ENCODE results near the gene RGR. TPM values are rescaled to one million over a fixed set of nuclear protein-coding genes. Genes with fewer than 3 reads are reported as not detected.

The RGR gene
- total and polyA plus RNA-seq, 2 experiments from 2014 or later = not detected

DNA sequence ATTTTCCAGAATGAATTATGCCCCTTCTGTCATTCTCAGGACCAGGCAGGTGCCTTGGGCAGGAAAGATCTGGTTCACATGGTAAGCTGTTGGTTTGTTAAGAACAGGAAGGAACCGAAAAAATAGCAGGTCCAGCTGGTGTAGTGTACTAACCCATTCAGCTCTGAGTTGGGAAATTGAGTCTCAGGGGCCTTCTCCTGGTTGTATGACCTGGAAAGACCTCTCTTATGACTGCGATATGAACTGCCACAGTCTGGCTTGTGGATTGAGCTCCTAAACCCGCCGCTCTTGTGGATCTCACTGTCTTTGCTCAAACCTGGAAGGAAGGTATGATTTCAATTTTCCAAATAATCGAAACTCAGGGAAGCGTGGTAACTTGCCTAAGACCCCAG is 8.1 kb upstream of the RGR start (continued):
- TF ChIP-seq, protein P1, sequence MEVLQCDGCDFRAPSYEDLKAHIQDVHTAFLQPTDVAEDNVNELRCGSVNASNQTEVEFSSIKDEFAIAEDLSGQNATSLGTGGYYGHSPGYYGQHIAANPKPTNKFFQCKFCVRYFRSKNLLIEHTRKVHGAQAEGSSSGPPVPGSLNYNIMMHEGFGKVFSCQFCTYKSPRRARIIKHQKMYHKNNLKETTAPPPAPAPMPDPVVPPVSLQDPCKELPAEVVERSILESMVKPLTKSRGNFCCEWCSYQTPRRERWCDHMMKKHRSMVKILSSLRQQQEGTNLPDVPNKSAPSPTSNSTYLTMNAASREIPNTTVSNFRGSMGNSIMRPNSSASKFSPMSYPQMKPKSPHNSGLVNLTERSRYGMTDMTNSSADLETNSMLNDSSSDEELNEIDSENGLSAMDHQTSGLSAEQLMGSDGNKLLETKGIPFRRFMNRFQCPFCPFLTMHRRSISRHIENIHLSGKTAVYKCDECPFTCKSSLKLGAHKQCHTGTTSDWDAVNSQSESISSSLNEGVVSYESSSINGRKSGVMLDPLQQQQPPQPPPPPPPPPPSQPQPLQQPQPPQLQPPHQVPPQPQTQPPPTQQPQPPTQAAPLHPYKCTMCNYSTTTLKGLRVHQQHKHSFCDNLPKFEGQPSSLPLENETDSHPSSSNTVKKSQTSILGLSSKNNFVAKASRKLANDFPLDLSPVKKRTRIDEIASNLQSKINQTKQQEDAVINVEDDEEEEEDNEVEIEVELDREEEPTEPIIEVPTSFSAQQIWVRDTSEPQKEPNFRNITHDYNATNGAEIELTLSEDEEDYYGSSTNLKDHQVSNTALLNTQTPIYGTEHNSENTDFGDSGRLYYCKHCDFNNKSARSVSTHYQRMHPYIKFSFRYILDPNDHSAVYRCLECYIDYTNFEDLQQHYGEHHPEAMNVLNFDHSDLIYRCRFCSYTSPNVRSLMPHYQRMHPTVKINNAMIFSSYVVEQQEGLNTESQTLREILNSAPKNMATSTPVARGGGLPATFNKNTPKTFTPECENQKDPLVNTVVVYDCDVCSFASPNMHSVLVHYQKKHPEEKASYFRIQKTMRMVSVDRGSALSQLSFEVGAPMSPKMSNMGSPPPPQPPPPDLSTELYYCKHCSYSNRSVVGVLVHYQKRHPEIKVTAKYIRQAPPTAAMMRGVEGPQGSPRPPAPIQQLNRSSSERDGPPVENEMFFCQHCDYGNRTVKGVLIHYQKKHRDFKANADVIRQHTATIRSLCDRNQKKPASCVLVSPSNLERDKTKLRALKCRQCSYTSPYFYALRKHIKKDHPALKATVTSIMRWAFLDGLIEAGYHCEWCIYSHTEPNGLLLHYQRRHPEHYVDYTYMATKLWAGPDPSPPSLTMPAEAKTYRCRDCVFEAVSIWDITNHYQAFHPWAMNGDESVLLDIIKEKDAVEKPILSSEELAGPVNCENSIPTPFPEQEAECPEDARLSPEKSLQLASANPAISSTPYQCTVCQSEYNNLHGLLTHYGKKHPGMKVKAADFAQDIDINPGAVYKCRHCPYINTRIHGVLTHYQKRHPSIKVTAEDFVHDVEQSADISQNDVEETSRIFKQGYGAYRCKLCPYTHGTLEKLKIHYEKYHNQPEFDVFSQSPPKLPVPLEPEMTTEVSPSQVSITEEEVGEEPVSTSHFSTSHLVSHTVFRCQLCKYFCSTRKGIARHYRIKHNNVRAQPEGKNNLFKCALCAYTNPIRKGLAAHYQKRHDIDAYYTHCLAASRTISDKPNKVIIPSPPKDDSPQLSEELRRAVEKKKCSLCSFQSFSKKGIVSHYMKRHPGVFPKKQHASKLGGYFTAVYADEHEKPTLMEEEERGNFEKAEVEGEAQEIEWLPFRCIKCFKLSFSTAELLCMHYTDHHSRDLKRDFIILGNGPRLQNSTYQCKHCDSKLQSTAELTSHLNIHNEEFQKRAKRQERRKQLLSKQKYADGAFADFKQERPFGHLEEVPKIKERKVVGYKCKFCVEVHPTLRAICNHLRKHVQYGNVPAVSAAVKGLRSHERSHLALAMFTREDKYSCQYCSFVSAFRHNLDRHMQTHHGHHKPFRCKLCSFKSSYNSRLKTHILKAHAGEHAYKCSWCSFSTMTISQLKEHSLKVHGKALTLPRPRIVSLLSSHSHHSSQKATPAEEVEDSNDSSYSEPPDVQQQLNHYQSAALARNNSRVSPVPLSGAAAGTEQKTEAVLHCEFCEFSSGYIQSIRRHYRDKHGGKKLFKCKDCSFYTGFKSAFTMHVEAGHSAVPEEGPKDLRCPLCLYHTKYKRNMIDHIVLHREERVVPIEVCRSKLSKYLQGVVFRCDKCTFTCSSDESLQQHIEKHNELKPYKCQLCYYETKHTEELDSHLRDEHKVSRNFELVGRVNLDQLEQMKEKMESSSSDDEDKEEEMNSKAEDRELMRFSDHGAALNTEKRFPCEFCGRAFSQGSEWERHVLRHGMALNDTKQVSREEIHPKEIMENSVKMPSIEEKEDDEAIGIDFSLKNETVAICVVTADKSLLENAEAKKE (CRISPR knock-in tag; IDR thresholded peaks at IDR 0.05) = no peak

DNA sequence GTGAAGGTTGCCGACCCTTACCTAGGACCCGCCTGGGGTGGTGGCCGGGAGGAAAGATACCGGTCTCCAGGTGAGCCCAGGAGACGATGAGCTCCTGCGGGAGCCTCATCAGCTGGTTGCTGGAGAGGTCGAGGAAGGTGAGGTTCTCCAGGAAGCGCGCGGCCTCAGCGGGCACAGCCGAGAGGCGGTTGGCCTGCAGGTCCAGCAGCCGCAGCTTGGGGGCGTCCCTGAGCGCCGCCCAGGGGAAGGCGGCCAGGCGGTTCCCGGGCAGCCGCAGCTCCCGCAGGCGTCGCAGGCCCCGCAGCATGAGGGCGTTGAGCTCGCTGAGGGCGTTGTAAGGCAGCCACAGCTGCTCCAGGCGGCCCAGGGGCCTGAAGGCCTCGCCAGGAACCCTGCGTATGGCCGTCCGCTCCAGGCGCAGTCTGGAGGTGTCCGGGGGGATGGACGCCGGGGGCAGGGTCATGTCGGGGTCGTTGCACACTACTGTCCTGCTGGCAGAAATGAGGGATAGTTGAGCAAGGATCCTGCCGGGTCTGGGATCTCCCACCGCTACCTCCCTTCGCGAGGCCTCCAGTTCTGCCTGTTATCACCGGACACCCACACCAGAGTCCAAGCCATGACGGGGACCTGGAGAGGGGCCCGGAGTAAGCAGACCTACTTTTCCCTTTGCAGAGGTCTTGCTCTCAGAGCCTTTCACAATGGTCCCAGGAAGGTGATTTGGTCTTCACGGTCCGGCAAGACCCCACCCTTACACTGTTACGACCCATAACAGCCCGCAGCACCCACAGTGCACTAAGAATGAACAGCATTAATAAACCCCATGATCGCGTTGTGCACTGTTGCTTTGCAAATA is 7.4 kb upstream of the RGR start:
- Histone ChIP-seq H4K20me1 (replicated peaks; ENCODE audit: insufficient read depth) (no peaks in the 10 kb centered on the region), H3K4me3 (no peak overlapping the region), H3K4me1 (ENCODE audit: insufficient read depth) (no peaks in the 10 kb centered on the region; the same call in 1 of the 2 replicates), H3K36me3 (ENCODE audit: insufficient read depth) (no peaks in the 10 kb centered on the region), H3K4me2 (peak overlapping the region; percentile 66; the same call in 1 of the 2 replicates), H3K27me3 (ENCODE audit: insufficient read depth) (peaks cover 12% of the 10 kb centered on the region; the same call in 1 of the 2 replicates), H3K9me2 (ENCODE audit: insufficient read depth) (no peaks in the 10 kb centered on the region), H2AFZ (peak overlapping the region; percentile 98), H3K27ac (ENCODE audit: low read depth) (no peak overlapping the region), H3K79me2 (replicated peaks; ENCODE audit: insufficient read depth) (no peaks in the 10 kb centered on the region), H3F3A (replicated peaks; ENCODE audit: low read depth) (no peaks in the 10 kb centered on the region)
- no peaks in the 10 kb centered on the region for H3K9me3 Mint-ChIP-seq
- peak; percentile 93 for ATAC-seq
- H3K4me3 Mint-ChIP-seq = no peak overlapping the region
- DNase-seq (ENCODE audit: low spot score) = peak; percentile 87
- peaks cover 10% of the 10 kb centered on the region for H3K27me3 Mint-ChIP-seq (ENCODE audit: insufficient read depth, low read depth, poor library complexity)
- H3K4me1 Mint-ChIP-seq = peaks cover 3% of the 10 kb centered on the region; the same call in 1 of the 3 replicates
- no peak overlapping the region for H3K27ac Mint-ChIP-seq
- no peaks in the 10 kb centered on the region for H3K36me3 Mint-ChIP-seq (ENCODE audit: low read depth)
- TF ChIP-seq CREB1 (CRISPR knock-in tag; IDR thresholded peaks at IDR 0.05; ENCODE audit: low read depth) = no peak
- TF ChIP-seq, protein P1 (CRISPR knock-in tag; IDR thresholded peaks at IDR 0.05) = peak; percentile 56; the same call in 1 of the 2 replicates
- TF ChIP-seq, protein P2, sequence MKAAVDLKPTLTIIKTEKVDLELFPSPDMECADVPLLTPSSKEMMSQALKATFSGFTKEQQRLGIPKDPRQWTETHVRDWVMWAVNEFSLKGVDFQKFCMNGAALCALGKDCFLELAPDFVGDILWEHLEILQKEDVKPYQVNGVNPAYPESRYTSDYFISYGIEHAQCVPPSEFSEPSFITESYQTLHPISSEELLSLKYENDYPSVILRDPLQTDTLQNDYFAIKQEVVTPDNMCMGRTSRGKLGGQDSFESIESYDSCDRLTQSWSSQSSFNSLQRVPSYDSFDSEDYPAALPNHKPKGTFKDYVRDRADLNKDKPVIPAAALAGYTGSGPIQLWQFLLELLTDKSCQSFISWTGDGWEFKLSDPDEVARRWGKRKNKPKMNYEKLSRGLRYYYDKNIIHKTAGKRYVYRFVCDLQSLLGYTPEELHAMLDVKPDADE (IDR thresholded peaks at IDR 0.05) = no peak
- TF ChIP-seq EZH2phosphoT487 (IDR thresholded peaks at IDR 0.05; ENCODE audit: unreplicated experiment) = no peak
